ENCODE measurements around the gene EMD. TPM values are rescaled to one million over a fixed set of nuclear protein-coding genes. Genes with fewer than 3 reads are reported as not detected.

EMD gene
- total RNA-seq, 2 donors from 2014 or later: 61.4 to 66.1 TPM

GRCh38 chrX:154417157-154417556 lies 38.1 kb downstream of the EMD start:
- DNase-seq (ENCODE audit: low spot score): no peak
- intact Hi-C loops (cut with DNase I): no loop called here
- TF ChIP-seq POLR2AphosphoS5 (IDR thresholded peaks at IDR 0.05): no peak
- TF ChIP-seq POLR2A (IDR thresholded peaks at IDR 0.05): no peak
- Histone ChIP-seq H3K4me1 (replicated peaks) (no peaks in the 10 kb centered on the region), H3K36me3 (no peaks in the 10 kb centered on the region), H3K9me3 (no peaks in the 10 kb centered on the region), H3K27ac (no peak overlapping the region), H3K27me3 (replicated peaks; ENCODE audit: insufficient read depth) (no peaks in the 10 kb centered on the region), H3K4me3 (no peak overlapping the region)
- 55% methylated on average over 7 of the region's 7 CpGs for WGBS

GRCh38 chrX:154419189-154419588 lies 40.1 kb downstream of the EMD start:
- 86% methylated on average over 7 of the region's 8 CpGs for WGBS
- intact Hi-C loops (cut with DNase I): no loop called here
- no peaks in the 10 kb centered on the region for H3K9me3 ChIP-seq
- H3K27me3 ChIP-seq (replicated peaks; ENCODE audit: insufficient read depth): no peaks in the 10 kb centered on the region
- DNase-seq (ENCODE audit: low spot score): no peak
- H3K27ac ChIP-seq: no peak overlapping the region
- H3K4me3 ChIP-seq: no peak overlapping the region
- no peaks in the 10 kb centered on the region for H3K36me3 ChIP-seq
- H3K4me1 ChIP-seq (replicated peaks): no peaks in the 10 kb centered on the region
- no peak for TF ChIP-seq CTCF (IDR thresholded peaks at IDR 0.05)
- no peak for TF ChIP-seq POLR2AphosphoS5 (IDR thresholded peaks at IDR 0.05)
- no peak for TF ChIP-seq POLR2A (IDR thresholded peaks at IDR 0.05)

GRCh38 chrX:154419688-154420401 lies 40.8 kb downstream of the EMD start:
- Histone ChIP-seq H3K27ac (no peak overlapping the region), H3K4me1 (replicated peaks) (no peaks in the 10 kb centered on the region), H3K4me3 (no peak overlapping the region), H3K27me3 (replicated peaks; ENCODE audit: insufficient read depth) (no peaks in the 10 kb centered on the region), H3K9me3 (no peaks in the 10 kb centered on the region), H3K36me3 (no peaks in the 10 kb centered on the region)
- no peak for DNase-seq (ENCODE audit: low spot score)
- WGBS: 51% methylated on average over 7 of the region's 19 CpGs
- intact Hi-C loops (cut with DNase I): no loop called here
- TF ChIP-seq CTCF (IDR thresholded peaks at IDR 0.05) (no peak), POLR2A (IDR thresholded peaks at IDR 0.05) (no peak), POLR2AphosphoS5 (IDR thresholded peaks at IDR 0.05) (no peak)

GRCh38 chrX:154420402-154420756 lies 41.3 kb downstream of the EMD start:
- Histone ChIP-seq H3K36me3 (no peaks in the 10 kb centered on the region), H3K4me1 (replicated peaks) (no peaks in the 10 kb centered on the region), H3K4me3 (no peak overlapping the region), H3K27ac (no peak overlapping the region), H3K27me3 (replicated peaks; ENCODE audit: insufficient read depth) (no peaks in the 10 kb centered on the region), H3K9me3 (no peaks in the 10 kb centered on the region)
- intact Hi-C loops (cut with DNase I): no loop called here
- no peak for TF ChIP-seq POLR2AphosphoS5 (IDR thresholded peaks at IDR 0.05)
- no peak for TF ChIP-seq CTCF (IDR thresholded peaks at IDR 0.05)
- TF ChIP-seq POLR2A (IDR thresholded peaks at IDR 0.05): no peak
- WGBS: 79% methylated on average over 4 of the region's 10 CpGs
- DNase-seq (ENCODE audit: low spot score): no peak

GRCh38 chrX:154426916-154427770 lies 48.0 kb downstream of the EMD start:
- Histone ChIP-seq H3K27me3 (replicated peaks; ENCODE audit: insufficient read depth) (no peaks in the 10 kb centered on the region), H3K36me3 (no peaks in the 10 kb centered on the region), H3K27ac (no peak overlapping the region), H3K4me1 (replicated peaks) (no peaks in the 10 kb centered on the region), H3K9me3 (no peaks in the 10 kb centered on the region), H3K4me3 (no peak overlapping the region)
- TF ChIP-seq POLR2A (IDR thresholded peaks at IDR 0.05) (no peak), CTCF (IDR thresholded peaks at IDR 0.05) (no peak), POLR2AphosphoS5 (IDR thresholded peaks at IDR 0.05) (no peak)
- intact Hi-C loops (cut with DNase I): no loop called here
- no peak for DNase-seq (ENCODE audit: low spot score)
- 85% methylated on average over 11 of the region's 13 CpGs for whole genome bisulfite sequencing

Data from prostate gland (tissue), 2 donors.